Sigmoid colon (tissue), 4 donors: Measurements from ENCODE around the gene PODXL2.
A peak's percentile ranks its signal among the peaks of the same experiment; 100 is the strongest.

Source experiments
- POLR2A ChIP-seq, 2 donors: fragments of 450-650 bp; IDR thresholded peaks; one replicate each; pipeline ENCODE4 v1.6.1; 2016; ENCODE audit warnings: antibody characterized with exemption in 2 of 2, mild to moderate bottlenecking in 2 of 2, moderate library complexity in 2 of 2
- POLR2AphosphoS5 ChIP-seq, 4 donors: sonication (generic); formaldehyde crosslinking; IDR thresholded peaks; one replicate each; pipeline ENCODE4 v1.6.1; 2017; ENCODE audit warnings: antibody characterized with exemption in 4 of 4
- TF ChIP-seq, protein P1 (sequence below), 4 experiments: fragments of 450-650 bp in 3 of 4; fragments of 200-600 bp in 1 of 4; IDR thresholded peaks; one replicate each; pipeline ENCODE4 v1.5.1; 2016 to 2019; ENCODE audit warnings: antibody characterized with exemption in 4 of 4, mild to moderate bottlenecking in 3 of 4, moderate library complexity in 2 of 4

DNA sequence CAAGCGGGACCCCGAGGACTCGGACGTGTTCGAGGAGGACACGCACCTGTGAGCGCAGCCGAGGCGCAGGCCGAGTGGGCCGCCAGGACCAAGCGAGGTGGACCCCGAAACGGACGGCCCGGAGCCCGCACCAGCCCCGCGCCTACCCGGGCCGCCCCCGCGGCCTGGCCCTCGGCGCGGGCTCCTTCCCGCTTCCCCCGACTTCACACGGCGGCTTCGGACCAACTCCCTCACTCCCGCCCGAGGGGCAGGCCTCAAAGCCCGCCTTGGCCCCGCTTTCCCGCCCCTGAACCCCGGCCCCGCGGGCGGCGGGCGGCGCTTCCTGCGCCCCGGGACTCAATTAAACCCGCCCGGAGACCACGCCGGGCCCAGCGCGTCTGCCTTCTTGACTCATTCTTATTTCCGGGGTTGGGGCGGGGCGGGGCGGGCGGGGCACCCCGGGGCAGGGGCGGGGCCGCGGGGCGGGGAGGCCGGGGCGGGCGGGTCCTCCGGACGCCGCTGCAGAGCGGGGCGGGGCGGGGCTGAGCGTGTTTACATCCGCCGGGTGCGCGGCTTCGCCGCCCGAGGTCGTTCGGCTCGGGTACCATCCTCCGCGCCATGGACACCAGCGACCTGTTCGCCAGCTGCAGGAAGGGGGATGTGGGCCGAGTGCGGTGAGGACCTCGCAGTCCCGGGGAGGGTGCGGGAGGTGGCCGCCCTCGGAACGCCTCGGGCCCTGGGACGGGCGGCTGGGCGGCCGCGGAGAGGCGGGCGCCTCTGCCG lies 43.6 kb downstream of the PODXL2 start, which contains the start of gene ABTB1:
- TF ChIP-seq POLR2A (IDR thresholded peaks at IDR 0.05) (no peak), POLR2AphosphoS5 (IDR thresholded peaks at IDR 0.05) (peak; percentile 71 to 91 (median 86))
- TF ChIP-seq, protein P1, sequence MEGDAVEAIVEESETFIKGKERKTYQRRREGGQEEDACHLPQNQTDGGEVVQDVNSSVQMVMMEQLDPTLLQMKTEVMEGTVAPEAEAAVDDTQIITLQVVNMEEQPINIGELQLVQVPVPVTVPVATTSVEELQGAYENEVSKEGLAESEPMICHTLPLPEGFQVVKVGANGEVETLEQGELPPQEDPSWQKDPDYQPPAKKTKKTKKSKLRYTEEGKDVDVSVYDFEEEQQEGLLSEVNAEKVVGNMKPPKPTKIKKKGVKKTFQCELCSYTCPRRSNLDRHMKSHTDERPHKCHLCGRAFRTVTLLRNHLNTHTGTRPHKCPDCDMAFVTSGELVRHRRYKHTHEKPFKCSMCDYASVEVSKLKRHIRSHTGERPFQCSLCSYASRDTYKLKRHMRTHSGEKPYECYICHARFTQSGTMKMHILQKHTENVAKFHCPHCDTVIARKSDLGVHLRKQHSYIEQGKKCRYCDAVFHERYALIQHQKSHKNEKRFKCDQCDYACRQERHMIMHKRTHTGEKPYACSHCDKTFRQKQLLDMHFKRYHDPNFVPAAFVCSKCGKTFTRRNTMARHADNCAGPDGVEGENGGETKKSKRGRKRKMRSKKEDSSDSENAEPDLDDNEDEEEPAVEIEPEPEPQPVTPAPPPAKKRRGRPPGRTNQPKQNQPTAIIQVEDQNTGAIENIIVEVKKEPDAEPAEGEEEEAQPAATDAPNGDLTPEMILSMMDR (IDR thresholded peaks at IDR 0.05), result no peak
